HepG2 (cell line): ENCODE results near the gene STAT6. TPM values are rescaled to one million over a fixed set of nuclear protein-coding genes. Genes with fewer than 3 reads are reported as not detected.

Experiments used
- AFF4 ChIP-seq: sonication (generic); formaldehyde crosslinking; IDR thresholded peaks from 2 replicates; pipeline ENCODE4 v1.4.0; 2020; ENCODE audit warnings: missing genetic modification reagents
- ATF3 ChIP-seq: sonication (generic); formaldehyde crosslinking; IDR thresholded peaks from 2 replicates; pipeline ENCODE4 v1.4.0; 2020; ENCODE audit warnings: missing genetic modification reagents
- EHMT2 ChIP-seq: fragments of 200-600 bp; sonication (generic); IDR thresholded peaks from 2 replicates; pipeline ENCODE4 v1.7.0; 2017; ENCODE audit warnings: antibody characterized with exemption, low read depth, low read length, borderline replicate concordance
- GATAD2A ChIP-seq: IDR thresholded peaks from 2 replicates; pipeline ENCODE4 v1.6.1; 2016
- KLF12 ChIP-seq: sonication (generic); formaldehyde crosslinking; IDR thresholded peaks from 2 replicates; pipeline ENCODE4 v1.4.0; 2020; ENCODE audit warnings: missing genetic modification reagents, borderline replicate concordance
- MIER2 ChIP-seq: IDR thresholded peaks from 2 replicates; pipeline ENCODE4 v1.6.1; 2016; ENCODE audit warnings: missing biosample characterization, missing genetic modification reagents
- NCOR1 ChIP-seq: fragments of 200-600 bp; sonication (generic); IDR thresholded peaks from 2 replicates; pipeline ENCODE4 v1.7.0; 2017; ENCODE audit warnings: antibody characterized with exemption, low read length, borderline replicate concordance
- PAXIP1 ChIP-seq: sonication (generic); formaldehyde crosslinking; conservative IDR thresholded peaks from 2 replicates; pipeline ENCODE4 v1.4.0; 2020; ENCODE audit warnings: mild to moderate bottlenecking, missing genetic modification reagents, moderate library complexity
- RCOR2 ChIP-seq: IDR thresholded peaks from 2 replicates; pipeline ENCODE4 v1.6.1; 2016; ENCODE audit warnings: missing biosample characterization, missing genetic modification reagents
- TBP ChIP-seq: sonication (generic); formaldehyde crosslinking; IDR thresholded peaks from 2 replicates; pipeline ENCODE4 v1.5.0; 2020; ENCODE audit warnings: missing genetic modification reagents
- TBX2 ChIP-seq: sonication (generic); formaldehyde crosslinking; IDR thresholded peaks from 2 replicates; pipeline ENCODE4 v1.5.0; 2020; ENCODE audit warnings: missing genetic modification reagents, mild to moderate bottlenecking, borderline replicate concordance
- THAP7 ChIP-seq: sonication (generic); formaldehyde crosslinking; IDR thresholded peaks from 2 replicates; pipeline ENCODE4 v1.8.1; 2023; ENCODE audit warnings: mild to moderate bottlenecking, missing genetic modification reagents
- ZBED4 ChIP-seq: sonication (generic); formaldehyde crosslinking; IDR thresholded peaks from 2 replicates; pipeline ENCODE4 v1.4.0; 2020; ENCODE audit warnings: missing genetic modification reagents, borderline replicate concordance
- ZMYM3 ChIP-seq: sonication (generic); formaldehyde crosslinking; IDR thresholded peaks from 2 replicates; pipeline ENCODE4 v1.5.1; 2020; ENCODE audit warnings: mild to moderate bottlenecking, missing genetic modification reagents
- ZNF30 ChIP-seq: sonication (generic); formaldehyde crosslinking; IDR thresholded peaks from 2 replicates; pipeline ENCODE4 v1.5.0; 2020; ENCODE audit warnings: mild to moderate bottlenecking, missing genetic modification reagents
- ZNF562 ChIP-seq: sonication (generic); formaldehyde crosslinking; IDR thresholded peaks from 2 replicates; pipeline ENCODE4 v1.8.0; 2022; ENCODE audit warnings: missing genetic modification reagents, borderline replicate concordance
- ZNF652 ChIP-seq: IDR thresholded peaks from 2 replicates; pipeline ENCODE4 v1.6.1; 2016; ENCODE audit warnings: low read depth, borderline replicate concordance
- ZSCAN9 ChIP-seq: IDR thresholded peaks from 2 replicates; pipeline ENCODE4 v1.6.1; 2016; ENCODE audit warnings: borderline replicate concordance
- polyA plus RNA-seq, 8 experiments: library from polyadenylated mRNA; depleted of rRNA in 3 of 8; stranded (reverse) in 7 of 8; unstranded in 1 of 8; fragments of >200 nt; fragmentation: Illumina TruSeq in 4 of 8; extraction: Trizol in 4 of 8; gene quantifications; 2 replicates each; pipeline versions ENCODE4 v1.2.1 to v1.2.3, GENCODE V29; 2011 to 2016; ENCODE audit warnings: low read depth in 4 of 8, missing spikeins in 1 of 8, mixed read lengths in 1 of 8; ENCODE audit not compliant: insufficient read depth in 1 of 8
- total RNA-seq, 5 experiments: library from RNA; depleted of rRNA; stranded (reverse); fragments of >200 nt; fragmentation: Illumina TruSeq; extraction: Trizol; gene quantifications; 2 replicates each; pipeline ENCODE4 v1.2.3, GENCODE V29; 2016; ENCODE audit warnings: low read depth in 1 of 5

The STAT6 gene
- total and polyA plus RNA-seq, 2 of the 13 experiments (the other 11 are each of a cell fraction or from before 2014, with no cell fraction given) = 28.0 to 62.2 TPM

- TF ChIP-seq KLF12 (CRISPR knock-in tag) = peak; percentile 81; the same call in 1 of the 2 replicates
- 0 out of 2 replicates have a peak, but pooled peaks have one; percentile 42 for TF ChIP-seq ZNF30 (CRISPR knock-in tag)
- 0 out of 2 replicates have a peak, but pooled peaks have one; percentile 16 for TF ChIP-seq ATF3 (CRISPR knock-in tag)
- no peak for TF ChIP-seq AFF4 (CRISPR knock-in tag)
- TF ChIP-seq ZNF562 = no peak
- TF ChIP-seq PAXIP1 (CRISPR knock-in tag) = peak; percentile 37; the same call in 1 of the 2 replicates
- no peak for TF ChIP-seq THAP7 (CRISPR knock-in tag)
- TF ChIP-seq GATAD2A (CRISPR knock-in tag) = peak; percentile 48
- TF ChIP-seq TBX2 = 0 out of 2 replicates have a peak, but pooled peaks have one; percentile 21
- TF ChIP-seq ZSCAN9 = peak; percentile 66; the same call in 1 of the 2 replicates
- TF ChIP-seq NCOR1 = peak; percentile 31; the same call in 1 of the 2 replicates
- TF ChIP-seq TBP (CRISPR knock-in tag) = no peak
- TF ChIP-seq ZNF652 (CRISPR knock-in tag) = peak; percentile 97
- 0 out of 2 replicates have a peak, but pooled peaks have one; percentile 30 for TF ChIP-seq ZMYM3
- no peak for TF ChIP-seq RCOR2
- TF ChIP-seq ZBED4 (CRISPR knock-in tag) = no peak
- peak; percentile 96 for TF ChIP-seq MIER2 (CRISPR knock-in tag)
- TF ChIP-seq EHMT2 = peak; percentile 66; the same call in 1 of the 2 replicates
Measured at GRCh38 chr12:57049890-57050289, 61.3 kb downstream of the STAT6 start, which contains the start of gene MYO1A (continued).
